G401.6 (cell line): Measurements from ENCODE around the gene IRAG1.

ENCODE experiments used
- FAIRE-seq: peaks from 2 replicates; lab custom pipeline; 2012; peaks lifted over from hg19 to GRCh38; lab: Jason Lieb, UNC

The IRAG1 gene

DNA sequence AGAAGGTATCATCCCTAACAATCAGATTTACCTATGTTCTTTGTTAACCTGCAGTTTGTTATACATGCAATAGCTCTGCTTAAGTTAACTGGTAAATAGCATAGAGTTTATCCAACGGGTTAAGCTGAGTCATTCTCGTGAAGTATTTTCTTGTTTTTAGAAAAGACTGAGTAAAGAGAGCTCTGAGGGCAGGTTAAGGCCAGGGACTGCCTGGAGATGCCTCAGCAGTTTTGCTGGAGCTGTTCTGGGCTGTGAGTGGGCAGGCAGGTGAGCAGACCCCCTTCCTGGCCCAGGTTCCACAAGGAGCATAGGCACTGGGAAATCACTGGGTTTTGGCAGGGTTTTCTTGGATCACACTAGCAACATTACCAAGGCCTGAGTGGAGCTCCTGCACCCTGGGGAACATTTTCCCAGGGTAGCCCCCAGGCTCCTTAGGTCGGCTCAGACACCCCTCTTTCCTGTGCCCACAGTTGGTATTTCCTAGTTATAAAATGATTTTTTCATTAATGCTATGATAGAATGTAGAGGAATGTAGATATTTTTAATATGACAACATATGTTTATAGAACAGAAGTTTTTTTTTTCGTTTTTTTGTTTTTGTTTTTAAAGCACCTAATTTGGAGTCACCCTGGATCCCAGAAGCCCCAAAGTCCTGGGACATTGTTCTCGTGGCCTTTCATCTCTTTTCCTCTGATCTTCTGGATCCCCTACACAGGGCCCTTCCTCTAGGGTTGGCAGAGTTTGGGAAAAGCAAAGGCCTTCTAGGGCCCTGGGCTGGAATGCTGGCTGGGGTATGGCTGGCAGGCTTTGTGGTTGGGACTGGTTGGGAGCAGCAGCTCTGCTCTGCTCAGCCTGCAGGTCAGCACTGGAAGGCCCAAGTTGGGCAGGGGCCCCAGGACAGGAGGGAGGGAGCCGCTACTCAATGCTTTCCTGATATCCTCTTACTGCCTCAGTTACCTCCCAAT, 26.7 kb downstream of the IRAG1 start:
- no peak for FAIRE-seq

DNA sequence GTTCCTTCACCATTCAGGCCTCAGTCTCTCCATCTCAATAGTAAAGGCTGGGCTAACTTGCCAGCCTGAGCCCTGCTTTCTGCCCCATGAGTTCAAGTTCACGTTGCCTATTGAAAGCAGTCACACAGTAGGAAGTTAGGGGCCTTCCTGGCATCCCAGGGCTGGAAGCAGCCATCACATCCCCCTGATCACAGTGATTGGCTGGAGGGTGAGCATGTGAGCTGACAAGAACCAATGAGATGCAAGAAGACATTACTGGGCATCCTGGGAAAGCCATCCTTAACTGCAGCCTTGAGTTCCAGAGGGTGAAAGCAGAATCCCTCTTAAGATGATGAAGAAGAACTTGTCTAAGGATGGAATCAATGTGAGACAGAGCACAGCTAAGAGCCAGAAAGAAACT, 29.1 kb downstream of the IRAG1 start:
- no peak for FAIRE-seq

DNA sequence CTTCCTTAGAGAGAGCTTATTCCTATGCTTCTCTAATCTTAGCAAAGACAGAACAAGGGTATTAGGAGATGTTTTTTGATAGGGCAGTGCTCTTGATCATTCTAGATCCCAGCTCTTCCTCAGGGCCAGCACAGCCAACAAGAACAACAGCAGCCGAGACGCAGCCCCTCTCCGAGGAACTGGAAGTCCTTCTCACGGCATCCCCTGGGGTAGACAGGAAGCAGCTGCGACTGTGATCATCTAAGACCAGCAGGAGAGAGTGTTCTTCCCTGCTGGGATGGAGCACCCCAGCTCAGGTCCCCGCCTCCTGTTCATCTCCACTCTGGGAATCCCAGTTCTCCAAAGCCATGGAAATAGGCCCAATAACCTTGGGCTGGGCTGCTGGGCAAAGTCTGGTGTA, 29.6 kb downstream of the IRAG1 start:
- no peak for FAIRE-seq

DNA sequence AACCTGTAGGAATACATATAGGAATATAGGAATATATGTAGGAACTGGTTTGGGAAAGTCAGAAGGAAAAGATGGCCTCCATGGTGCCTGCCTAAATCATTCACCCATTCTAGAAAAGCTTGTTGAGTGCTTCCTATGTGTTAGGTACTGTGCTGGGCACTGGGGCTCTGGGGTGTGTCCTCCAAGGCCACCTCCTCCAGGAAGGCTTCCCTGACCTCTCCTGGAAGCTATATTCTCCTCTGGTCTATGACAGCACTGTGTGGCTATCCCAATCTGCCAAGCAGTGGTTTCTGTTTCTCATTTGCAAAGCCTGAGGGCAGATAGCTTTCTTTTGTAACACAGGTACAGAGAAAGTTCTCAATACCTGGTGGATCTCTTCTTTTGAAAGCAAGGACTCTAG, 30.2 kb downstream of the IRAG1 start:
- FAIRE-seq, result no peak

DNA sequence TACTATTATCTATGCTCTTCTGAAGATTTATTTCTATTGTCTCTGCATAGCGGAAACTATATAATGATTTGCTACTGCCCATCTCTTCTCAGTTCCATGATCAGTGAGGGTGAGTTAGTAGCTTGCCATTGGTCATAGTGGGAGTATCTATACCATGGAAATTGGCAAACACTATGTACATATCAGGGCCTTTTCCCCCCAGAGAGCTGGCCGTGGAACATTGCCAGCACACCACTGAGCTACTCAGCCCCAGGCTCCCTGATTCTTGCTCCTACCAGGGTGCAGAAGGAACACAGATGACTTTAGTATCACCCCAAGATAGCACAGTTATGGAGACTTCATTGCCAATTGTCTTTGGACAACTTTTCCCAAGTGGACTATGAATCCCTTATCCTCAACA, 33.2 kb downstream of the IRAG1 start:
- no peak for FAIRE-seq

DNA sequence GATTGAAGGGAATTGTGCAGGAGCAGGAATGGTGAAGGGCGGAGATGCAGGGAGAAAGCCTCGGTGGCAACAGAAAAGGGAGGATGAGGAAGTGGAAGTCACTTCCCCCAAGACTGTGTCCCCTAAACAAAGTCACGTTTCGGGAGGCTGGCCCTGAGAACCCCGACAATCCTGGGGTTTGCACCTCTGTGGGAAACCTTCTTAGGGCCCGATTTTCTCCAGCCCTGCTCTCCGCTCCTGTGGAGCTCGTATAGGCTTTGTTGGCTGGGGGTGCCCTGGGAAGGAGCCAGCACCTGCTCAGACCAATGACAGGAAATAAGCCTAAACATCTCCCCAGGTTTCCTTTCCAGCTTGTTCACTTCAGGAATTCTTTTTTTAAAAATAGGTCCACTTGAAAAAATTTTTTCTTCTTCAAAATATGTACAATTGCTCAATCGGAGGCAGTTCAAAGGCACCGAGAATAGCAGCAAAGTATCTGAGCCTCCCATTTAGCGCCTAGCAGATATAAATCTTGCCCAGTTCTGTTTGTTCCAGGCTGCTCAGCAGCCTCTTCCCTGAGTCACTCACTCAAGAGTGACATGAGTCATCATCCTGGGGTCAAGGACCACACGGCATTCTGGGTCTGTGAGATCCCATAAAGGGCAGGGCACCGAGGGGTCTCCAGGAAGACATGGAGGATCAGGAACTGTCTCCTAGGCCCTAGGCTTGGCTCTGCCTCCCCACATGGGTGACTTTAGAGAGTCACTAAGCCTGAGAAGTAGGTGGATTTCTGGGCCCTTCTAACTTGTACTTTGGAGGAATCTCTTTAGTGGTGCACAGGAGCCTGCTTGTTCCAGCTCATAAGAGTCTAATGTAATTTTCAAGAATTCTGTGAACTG, 34.0 kb downstream of the IRAG1 start:
- no peak for FAIRE-seq

DNA sequence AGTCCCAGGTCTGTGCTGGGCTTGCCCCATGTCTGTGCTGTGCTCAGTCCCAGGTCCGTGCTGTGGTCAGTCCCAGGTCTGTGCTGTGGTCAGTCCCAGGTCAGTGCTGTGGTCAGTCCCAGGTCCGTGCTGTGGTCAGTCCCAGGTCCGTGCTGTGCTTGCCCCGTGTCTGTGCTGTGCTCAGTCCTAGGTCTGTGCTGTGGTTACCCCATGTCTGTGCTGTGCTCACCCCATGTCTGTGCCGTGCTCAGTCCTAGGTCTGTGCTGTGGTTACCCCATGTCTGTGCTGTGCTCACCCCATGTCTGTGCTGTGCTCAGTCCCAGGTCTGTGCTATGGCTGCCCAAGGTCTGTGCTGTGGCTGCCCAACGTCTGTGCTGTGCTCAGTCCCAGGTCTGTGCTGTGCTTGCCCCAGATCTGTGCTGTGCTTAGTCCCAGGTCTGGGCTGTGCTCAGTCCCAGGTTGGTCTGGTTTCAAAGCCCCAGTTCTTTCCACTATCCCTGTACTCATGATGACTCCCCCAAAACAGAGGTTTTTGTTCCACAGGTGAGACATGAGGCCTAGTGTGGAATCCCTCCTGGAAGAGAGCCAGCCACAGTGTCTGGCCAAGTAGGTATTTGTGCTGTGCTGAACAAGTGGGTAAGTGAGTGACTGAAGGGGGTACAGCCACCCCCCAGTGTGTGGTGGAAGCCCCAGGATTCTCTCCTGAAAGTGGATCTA, 34.8 kb downstream of the IRAG1 start:
- FAIRE-seq, result no peak

DNA sequence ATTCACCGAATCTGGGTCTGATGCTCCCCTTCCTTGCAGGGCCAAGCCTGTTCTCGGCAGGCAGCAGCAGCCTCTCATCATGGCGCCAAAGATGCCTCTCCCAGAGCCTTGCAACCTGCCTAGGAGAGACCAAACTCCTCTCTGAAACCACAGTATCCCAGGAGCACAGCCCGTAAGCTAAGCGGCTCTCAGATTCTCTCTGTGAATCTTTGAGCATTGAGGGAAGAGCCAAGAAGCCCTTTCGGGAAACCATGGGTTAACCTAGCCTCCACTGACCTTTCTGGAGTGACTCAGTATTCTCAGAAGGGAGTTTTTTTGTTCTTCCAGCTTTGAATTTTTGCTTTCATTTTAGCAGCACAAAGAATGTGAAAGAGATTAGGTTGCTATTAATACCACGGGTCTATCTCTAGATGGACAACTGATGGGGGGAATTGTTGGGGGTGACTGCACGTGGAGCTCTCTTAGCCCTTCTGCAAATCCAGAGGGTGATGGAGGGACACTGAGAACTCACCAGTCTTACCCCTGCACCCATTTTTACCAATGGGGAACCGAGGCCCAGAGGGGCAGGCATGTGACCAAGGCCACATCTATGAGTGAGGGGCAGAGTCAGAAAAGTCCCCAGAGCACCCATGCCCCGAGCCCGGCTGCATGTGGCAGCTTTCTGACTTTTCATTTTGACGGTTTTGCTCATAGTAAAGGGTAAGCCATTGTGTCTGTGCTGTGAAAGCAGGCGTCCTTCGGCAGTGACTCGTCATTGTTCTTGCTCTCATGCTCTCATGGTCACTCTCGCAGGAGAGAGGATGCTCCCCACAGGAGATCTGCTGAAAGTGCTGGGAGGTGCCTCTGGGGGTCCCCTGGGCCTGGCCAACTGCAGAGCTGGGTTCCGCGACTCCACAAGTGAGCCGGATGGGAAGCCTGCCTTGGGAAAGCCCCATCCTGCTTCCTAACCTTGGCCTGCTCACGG, 36.0 kb downstream of the IRAG1 start:
- FAIRE-seq, result no peak

DNA sequence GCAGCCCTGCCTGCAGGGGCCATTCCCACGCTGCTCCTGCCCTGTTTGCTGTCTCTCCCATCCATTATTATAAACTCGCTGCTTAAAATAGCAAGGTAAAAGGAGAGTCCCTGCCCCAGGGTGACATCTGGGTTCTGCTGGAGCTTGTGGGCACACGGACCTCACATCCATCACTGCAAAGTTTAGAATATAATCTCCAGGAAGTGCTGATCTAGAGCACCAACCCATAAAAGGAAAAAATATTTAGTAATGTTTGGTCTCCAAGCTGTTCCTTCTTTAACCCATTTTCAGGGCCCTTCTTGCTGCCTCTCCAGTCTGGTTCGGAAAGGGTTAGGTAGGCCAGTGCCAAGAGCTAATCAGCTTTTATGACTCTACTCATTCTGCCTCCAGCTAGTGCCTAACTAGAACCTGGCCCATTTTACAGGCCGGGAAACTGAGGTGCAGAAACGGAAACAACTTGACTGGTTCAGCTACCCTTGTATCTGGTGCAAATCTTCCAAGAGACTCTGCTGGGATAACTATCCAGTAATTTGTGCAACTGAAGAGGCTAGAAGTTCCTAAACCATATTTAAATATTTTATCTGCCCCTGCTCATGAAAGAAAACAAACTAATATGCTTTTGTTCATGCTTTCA, 37.5 kb downstream of the IRAG1 start:
- FAIRE-seq, result no peak

DNA sequence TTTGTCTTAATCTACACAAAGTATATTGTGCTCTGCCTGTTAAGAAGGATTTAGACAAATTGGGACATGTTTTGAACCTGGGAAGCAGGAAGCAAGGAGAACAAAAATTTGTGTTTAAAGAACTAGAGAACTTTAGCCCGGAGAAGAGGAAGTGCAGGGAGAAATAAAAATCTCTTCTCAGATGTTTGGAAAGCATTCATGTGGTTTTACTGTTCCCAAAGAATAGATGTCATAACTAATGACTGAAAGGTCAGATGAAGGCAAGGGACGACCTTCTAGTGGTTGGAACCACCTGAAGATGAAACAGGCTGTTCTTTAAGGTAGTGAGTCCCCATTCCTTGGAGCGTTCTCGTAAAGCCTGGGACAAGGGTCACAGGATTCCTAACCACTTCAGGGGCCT, 38.3 kb downstream of the IRAG1 start:
- FAIRE-seq, result no peak

DNA sequence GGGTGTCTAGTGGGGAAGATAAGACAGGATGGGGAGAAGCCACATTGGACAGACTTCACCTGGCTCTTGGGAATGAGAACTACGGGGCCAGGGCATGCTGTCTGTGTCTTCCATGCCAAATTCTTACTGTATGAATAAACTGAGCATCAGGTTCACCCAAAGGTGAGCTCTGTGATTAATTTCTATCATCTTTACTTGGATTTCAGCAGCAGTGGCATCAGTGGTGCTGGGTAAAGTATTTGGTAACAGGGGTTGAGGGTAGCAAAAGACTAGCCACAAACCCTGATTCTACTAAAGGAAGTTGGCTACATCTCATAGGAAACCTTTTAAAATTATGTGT, 38.8 kb downstream of the IRAG1 start:
- no peak for FAIRE-seq

DNA sequence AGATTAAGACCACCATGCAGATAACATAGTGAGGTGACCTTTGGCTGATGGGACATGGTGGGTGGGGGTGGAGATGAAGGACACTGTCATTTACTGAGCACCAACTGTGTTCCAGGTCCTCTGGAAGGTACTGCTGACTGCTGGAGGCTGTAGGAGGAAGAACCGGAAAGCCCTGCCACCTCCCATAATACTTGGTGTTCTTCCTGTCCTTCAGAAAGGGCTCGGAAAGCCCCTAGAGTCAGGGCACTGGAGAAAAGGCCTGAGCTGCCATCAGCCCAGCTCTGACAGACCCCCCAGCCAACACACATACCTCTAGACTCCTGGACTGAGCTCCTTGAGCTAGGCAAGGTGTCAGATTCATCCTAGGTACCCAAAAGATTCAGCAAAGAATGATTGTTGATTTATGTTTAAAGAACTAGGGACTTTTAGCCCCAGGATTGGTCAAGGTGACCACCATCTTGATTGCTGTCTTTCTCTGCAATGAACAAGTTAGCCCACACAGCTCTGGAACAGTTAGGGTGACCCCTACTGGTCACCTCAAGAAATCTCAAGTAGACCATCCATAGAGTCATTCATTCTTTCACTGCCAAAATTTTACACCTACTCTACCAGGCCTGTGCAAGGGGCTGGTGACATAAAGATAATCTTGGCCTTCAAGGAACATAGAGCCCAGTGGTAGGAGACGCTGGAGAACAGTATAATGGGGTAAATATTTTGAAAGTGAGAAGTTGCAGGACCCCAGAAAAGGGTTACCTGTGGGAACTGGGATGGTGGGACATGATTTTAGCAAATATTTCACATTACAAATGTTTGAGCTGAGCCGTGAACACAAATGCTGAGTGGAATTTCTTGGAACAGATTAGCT, 39.4 kb downstream of the IRAG1 start:
- FAIRE-seq, result no peak

DNA sequence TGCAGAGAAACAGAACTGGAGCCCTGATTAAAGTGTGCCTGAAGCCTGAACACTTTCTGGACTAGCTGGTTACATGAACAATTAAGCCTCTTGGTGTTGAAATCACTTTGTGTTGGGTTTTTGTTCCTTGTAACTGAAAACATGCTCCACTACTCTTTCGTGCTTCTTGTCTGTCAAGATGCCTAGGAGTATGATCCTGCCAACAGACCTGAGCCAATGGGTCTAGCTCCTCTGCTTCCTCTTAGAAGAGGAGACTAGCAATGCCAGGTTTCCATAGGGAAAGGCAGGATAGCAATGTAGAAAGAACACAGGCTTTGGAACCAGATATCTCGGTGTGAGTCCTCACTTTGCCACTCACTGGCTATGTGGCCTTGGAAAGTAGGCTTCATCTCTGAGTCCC, 40.3 kb downstream of the IRAG1 start:
- FAIRE-seq, result no peak

DNA sequence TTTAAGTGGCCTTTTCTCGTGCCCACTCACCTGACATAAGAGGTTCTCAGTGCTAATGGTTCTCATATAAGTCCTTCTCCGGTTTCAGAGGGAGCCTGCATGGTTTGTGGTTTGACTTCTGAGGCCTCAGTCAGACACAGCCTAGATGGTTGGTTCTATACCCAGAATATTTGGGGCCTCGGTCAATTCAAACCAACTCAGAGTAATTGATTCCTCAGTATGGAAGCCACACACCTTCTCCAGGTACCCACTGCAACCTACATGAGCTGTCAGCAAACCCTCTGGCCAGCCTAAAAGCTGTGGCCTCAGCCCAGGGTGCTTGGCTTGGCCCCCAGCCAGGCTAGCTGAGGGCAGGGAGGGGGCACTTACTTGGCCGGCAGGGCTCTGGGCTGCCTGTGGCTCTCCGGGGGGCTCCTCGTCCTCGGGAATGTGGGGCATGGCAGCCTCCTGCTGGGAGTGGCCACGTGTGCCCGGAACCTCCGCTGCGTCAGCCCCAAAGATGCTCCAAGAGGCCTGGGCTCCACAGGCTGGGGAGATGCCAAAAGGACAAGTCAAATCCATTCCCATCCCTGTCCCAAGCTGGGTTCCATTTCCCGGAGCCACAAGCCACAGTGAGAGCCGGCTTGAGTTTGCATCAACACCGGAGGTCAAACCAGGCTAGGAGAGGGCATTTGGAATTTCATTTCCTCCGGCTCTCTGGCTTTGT, 41.7 kb downstream of the IRAG1 start:
- no peak for FAIRE-seq

DNA sequence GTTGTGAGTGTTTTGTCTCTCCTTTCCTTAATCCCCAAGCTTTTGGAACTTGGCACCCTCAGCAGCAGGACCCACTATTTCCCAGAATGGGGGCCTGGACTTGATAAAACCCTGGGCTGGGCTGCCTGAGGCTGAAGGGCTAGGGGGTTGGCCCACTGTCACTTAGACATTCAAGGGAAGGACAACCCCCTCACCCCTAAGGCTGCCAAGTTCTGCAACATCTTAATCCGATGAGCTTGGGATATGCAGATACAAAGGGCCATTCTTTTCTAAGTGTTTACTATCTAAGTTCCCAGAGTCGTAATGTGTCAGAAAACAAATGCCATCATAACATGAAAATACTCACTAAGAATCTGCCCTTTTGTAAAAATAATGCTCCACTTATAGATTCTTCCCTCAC, 42.9 kb downstream of the IRAG1 start:
- no peak for FAIRE-seq

DNA sequence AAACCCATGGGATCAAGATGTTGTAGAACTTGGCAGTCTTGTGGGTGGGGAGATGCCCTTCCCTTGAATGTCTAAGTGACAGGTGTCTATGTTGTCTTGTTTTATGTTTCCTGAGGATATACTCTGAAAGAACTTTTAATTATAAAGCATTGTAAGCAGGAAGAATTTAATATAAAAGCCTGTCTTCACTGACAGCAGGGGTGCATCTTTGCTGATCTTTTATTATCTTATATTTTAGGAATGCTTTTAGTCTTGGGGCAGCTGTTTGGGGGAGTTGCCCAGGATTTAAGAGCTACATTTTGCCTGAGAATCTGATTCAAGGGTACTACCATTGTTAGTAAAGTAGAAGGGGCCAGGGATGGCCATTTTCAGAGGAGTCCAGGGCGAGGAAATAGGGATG, 43.4 kb downstream of the IRAG1 start:
- FAIRE-seq, result no peak

DNA sequence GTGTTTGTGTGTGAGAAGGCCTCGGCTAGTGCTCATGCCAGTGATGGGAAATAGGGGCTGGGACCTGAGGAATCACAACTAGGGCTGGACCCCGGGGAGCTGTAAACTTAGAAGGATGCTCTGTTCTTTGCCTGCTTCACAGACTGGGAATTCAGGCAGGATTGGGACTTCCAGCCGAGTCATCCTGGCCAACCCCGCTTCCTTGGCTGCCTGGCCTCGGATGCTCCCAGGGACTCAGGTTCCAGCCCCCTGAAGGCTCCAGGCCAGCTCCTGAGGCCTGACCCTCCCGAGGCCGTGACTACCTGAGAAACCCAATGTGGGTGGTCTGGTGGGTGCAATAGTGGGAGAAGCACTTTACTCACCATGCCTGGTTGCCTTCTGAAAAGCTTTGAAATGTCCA, 44.7 kb downstream of the IRAG1 start:
- FAIRE-seq, result no peak

DNA sequence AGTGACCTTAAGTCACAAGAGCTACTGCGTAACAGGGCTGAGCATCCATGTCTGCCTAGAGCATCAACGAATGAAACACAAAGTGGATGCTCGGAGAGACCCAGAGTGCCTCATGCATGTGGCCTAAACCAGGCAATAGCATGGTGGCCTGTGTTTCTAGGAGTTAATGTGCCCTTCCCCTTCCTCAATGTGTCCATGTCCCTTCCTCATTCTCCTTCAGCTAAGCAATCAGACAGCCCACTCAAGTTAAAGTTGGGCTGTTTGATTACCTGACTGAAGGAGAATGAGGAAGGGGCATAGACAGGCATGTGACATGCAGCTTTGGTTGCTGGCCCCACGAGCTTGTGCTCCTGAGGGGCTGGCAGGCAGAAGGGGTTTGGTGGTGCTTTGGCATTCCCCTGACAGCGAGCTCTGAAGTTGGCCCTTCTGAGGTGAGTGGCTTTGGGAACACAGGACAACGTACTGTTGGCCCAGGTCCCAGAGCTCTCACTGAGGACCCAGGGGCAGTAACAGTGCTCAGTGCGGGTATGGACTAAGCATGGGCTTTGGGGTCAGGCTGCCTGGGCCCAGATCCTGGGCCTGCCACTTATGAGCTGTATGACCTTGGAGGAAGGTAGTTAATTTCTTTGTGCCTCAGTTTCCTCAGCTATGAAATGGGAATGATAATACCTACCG, 46.7 kb downstream of the IRAG1 start:
- FAIRE-seq, result no peak

DNA sequence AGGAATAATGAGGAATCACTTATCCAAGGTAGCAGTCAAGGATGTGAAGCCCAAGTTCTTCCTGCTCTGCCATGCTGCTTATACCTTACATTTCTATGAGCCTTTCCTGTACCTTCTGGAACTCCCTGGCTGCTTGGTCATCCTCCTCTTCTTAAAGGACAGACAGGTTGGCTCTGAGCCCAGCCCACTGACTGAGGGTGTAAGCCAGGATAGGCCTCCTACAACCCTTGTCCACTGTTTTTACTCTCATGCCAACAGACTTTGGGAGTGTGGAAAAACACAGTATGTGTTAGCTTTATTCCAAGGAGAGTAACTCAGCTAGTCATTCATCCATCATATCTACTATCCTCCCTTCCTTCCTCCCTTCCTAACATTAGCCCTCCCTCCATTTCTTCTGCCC, 47.5 kb downstream of the IRAG1 start:
- FAIRE-seq, result no peak
